Measurements from ENCODE around the gene RPRD1A.
"Not testable (repeated sequence)": the region's sequence is repeated elsewhere in the genome, so short reads cannot be mapped to it uniquely, and the experiment has no call there.

Gene RPRD1A

DNA sequence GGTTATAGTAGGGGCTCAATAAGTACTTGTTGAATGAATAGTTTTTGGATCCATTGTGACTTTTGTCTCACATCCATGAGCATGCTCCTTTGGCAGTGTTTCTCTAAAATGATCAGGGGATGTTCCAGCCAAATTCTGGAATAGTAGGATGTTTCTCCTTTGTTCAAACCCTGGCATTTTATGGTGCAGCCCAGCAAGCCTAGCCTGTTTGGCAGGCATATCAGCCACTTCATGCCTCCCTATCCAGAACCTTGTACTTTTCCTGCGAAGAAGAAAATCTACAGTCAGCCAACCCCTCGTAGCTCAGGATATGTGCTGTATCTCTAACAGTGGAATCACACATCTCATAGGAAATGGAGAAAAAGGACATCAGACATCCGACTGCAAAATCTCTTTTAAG, 27.1 kb upstream of the RPRD1A start:
- peaks cover 0 to 14% (median 8%) of the 10 kb centered on the region in 4 experiments for H3K4me1 ChIP-seq (ENCODE audit: control extremely low read depth in 1 of 4, control insufficient read depth in 4 of 4, insufficient read depth in 4 of 4, low read length in 3 of 4)
- no peak overlapping the region for H3K27ac ChIP-seq (ENCODE audit: insufficient read depth in 1 of 2, low read depth in 1 of 2, low read length in 2 of 2, poor library complexity in 1 of 2, severe bottlenecking in 2 of 2)
- POLR2A ChIA-PET = no interaction called here
- no peaks in the 10 kb centered on the region for H3K27me3 ChIP-seq (replicated peaks in 2 of 5; ENCODE audit: control insufficient read depth in 4 of 5, insufficient read depth in 5 of 5, low read length in 4 of 5)
- H3K36me3 ChIP-seq (ENCODE audit: control insufficient read depth in 4 of 4, insufficient read depth in 4 of 4, low read length in 3 of 4) = no peaks in the 10 kb centered on the region
- CTCF ChIA-PET = interaction anchor here (0.7 to 3.9 kb wide), 7 partner anchors 9 to 496 kb away, joined by 3 to 38 read pairs (median 3); no protein-coding TSS in a partner anchor
- no peak for DNase-seq
- no peak overlapping the region for H3K4me3 ChIP-seq (ENCODE audit: control insufficient read depth in 1 of 7, extremely low read depth in 1 of 7, insufficient read depth in 4 of 7, low read depth in 2 of 7, low read length in 6 of 7)
- 100% methylated on average over 1 of the region's 3 CpGs for WGBS (ENCODE audit: insufficient coverage)
- H3K9me3 ChIP-seq (ENCODE audit: control extremely low read depth in 1 of 5, control insufficient read depth in 4 of 5, insufficient read depth in 2 of 5, low read depth in 1 of 5, low read length in 4 of 5) = no peaks in the 10 kb centered on the region

DNA sequence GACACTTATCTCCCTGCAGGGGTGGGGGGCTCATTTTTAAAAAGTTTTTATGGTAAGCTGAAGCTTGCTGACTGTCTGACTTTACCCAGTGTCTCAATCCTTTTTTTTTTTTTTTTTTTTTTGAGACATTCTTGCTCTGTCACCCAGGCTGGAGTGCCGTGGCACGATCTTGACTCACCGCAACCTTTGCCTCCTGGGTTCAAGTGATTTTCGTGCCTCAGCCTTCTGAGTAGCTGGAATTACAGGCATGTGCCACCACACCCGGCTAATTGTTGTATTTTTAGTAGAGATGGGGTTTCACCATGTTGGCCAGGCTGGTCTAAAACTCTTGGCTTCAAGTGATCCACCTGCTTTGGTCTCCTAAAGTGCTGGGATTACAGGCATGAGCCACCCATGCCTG, 24.8 kb upstream of the RPRD1A start:
- DNase-seq; H3K9me3 ChIP-seq (ENCODE audit: control extremely low read depth in 1 of 5, control insufficient read depth in 4 of 5, insufficient read depth in 2 of 5, low read depth in 1 of 5, low read length in 4 of 5); H3K27me3 ChIP-seq (replicated peaks in 2 of 5; ENCODE audit: control insufficient read depth in 4 of 5, insufficient read depth in 5 of 5, low read length in 4 of 5); H3K4me3 ChIP-seq (ENCODE audit: control insufficient read depth in 1 of 7, extremely low read depth in 1 of 7, insufficient read depth in 4 of 7, low read depth in 2 of 7, low read length in 6 of 7); H3K36me3 ChIP-seq (ENCODE audit: control insufficient read depth in 4 of 4, insufficient read depth in 4 of 4, low read length in 3 of 4); H3K27ac ChIP-seq (ENCODE audit: insufficient read depth in 1 of 2, low read depth in 1 of 2, low read length in 2 of 2, poor library complexity in 1 of 2, severe bottlenecking in 2 of 2); POLR2A ChIA-PET: not testable (repeated sequence)
- 100% methylated on average over 1 of the region's 5 CpGs for WGBS (ENCODE audit: insufficient coverage)
- CTCF ChIA-PET = interaction anchor here (0.9 kb wide), 1 partner anchor 19 kb away, joined by 3 read pairs; no protein-coding TSS in a partner anchor
- peaks cover 0 to 14% (median 8%) of the 10 kb centered on the region in 4 experiments for H3K4me1 ChIP-seq (ENCODE audit: control extremely low read depth in 1 of 4, control insufficient read depth in 4 of 4, insufficient read depth in 4 of 4, low read length in 3 of 4)

DNA sequence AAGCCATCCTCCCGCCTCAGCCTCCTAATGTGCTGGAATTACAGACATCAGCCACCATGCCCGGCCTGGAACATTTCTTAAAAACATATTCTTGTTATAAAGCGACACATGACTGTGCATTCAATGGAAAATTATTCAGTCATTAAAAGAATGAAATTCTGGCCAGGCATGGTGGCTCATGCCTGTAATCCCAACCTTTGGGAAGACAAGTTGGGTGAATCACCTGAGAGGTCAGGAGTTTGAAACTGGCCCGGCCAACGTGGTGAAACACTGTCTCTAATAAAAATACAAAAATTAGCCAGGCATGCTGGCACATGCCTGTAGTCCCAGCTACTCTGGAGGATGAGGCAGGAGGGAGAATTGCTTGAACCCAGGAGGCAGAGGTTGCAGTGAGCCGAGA, 21.6 kb upstream of the RPRD1A start:
- CTCF ChIA-PET = interaction anchor here (0.6 to 1.9 kb wide), 2 partner anchors 8 to 10 kb away, joined by 4 to 7 read pairs; no protein-coding TSS in a partner anchor
- WGBS (ENCODE audit: insufficient coverage) = 96% methylated on average over 4 of the region's 6 CpGs

DNA sequence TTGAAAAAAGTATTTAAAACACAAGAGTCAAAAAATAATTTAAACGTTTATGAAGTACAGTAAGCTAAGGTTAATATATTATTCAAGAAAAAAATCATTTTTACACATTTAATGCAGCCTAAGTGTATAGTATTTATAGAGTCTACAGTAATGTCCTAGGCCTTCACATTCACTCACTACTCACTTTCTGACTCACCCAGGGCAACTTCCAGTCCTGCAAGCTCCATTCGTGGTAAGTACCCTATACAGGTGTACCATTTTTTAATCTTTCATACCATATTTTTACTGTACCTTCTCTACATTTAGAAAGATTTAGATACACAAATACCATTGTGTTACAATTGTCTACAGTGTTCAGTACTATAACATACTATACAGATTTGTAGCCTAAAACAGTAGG, 20.9 kb upstream of the RPRD1A start:
- no peak overlapping the region for H3K27ac ChIP-seq (ENCODE audit: insufficient read depth in 1 of 2, low read depth in 1 of 2, low read length in 2 of 2, poor library complexity in 1 of 2, severe bottlenecking in 2 of 2)
- H3K4me3 ChIP-seq (ENCODE audit: control insufficient read depth in 1 of 7, extremely low read depth in 1 of 7, insufficient read depth in 4 of 7, low read depth in 2 of 7, low read length in 6 of 7) = no peak overlapping the region
- H3K9me3 ChIP-seq (ENCODE audit: control extremely low read depth in 1 of 5, control insufficient read depth in 4 of 5, insufficient read depth in 2 of 5, low read depth in 1 of 5, low read length in 4 of 5) = peaks cover 0 to 3% (median 0%) of the 10 kb centered on the region in 5 experiments
- WGBS (ENCODE audit: insufficient coverage) = 100% methylated on average over 1 of the region's 2 CpGs
- ChIA-PET POLR2A (no interaction called here), CTCF (interaction anchor here (0.6 to 1.9 kb wide), 2 partner anchors 9 kb away, joined by 4 to 7 read pairs; no protein-coding TSS in a partner anchor)
- no peaks in the 10 kb centered on the region for H3K27me3 ChIP-seq (replicated peaks in 2 of 5; ENCODE audit: control insufficient read depth in 4 of 5, insufficient read depth in 5 of 5, low read length in 4 of 5)
- no peak for DNase-seq
- no peaks in the 10 kb centered on the region for H3K36me3 ChIP-seq (ENCODE audit: control insufficient read depth in 4 of 4, insufficient read depth in 4 of 4, low read length in 3 of 4)
- peaks cover 0 to 10% (median 6%) of the 10 kb centered on the region in 4 experiments for H3K4me1 ChIP-seq (ENCODE audit: control extremely low read depth in 1 of 4, control insufficient read depth in 4 of 4, insufficient read depth in 4 of 4, low read length in 3 of 4)

More for the DNA sequence above, 21.6 kb upstream of the RPRD1A start:
- Histone ChIP-seq H3K27me3 (replicated peaks in 2 of 5; ENCODE audit: control insufficient read depth in 4 of 5, insufficient read depth in 5 of 5, low read length in 4 of 5) (no peaks in the 10 kb centered on the region), H3K9me3 (ENCODE audit: control extremely low read depth in 1 of 5, control insufficient read depth in 4 of 5, insufficient read depth in 2 of 5, low read depth in 1 of 5, low read length in 4 of 5) (peaks cover 0 to 3% (median 0%) of the 10 kb centered on the region in 5 experiments), H3K27ac (ENCODE audit: insufficient read depth in 1 of 2, low read depth in 1 of 2, low read length in 2 of 2, poor library complexity in 1 of 2, severe bottlenecking in 2 of 2) (no peak overlapping the region), H3K4me1 (ENCODE audit: control extremely low read depth in 1 of 4, control insufficient read depth in 4 of 4, insufficient read depth in 4 of 4, low read length in 3 of 4) (peaks cover 0 to 14% (median 8%) of the 10 kb centered on the region in 4 experiments), H3K36me3 (ENCODE audit: control insufficient read depth in 4 of 4, insufficient read depth in 4 of 4, low read length in 3 of 4) (no peaks in the 10 kb centered on the region), H3K4me3 (ENCODE audit: control insufficient read depth in 1 of 7, extremely low read depth in 1 of 7, insufficient read depth in 4 of 7, low read depth in 2 of 7, low read length in 6 of 7) (no peak overlapping the region)
- POLR2A ChIA-PET = no interaction called here
- DNase-seq = no peak

GRCh38 chr18:36086186-36086585, 18.8 kb upstream of the RPRD1A start:
- Histone ChIP-seq H3K36me3 (ENCODE audit: control insufficient read depth in 4 of 4, insufficient read depth in 4 of 4, low read length in 3 of 4) (no peaks in the 10 kb centered on the region), H3K27me3 (replicated peaks in 2 of 5; ENCODE audit: control insufficient read depth in 4 of 5, insufficient read depth in 5 of 5, low read length in 4 of 5) (no peaks in the 10 kb centered on the region), H3K27ac (ENCODE audit: insufficient read depth in 1 of 2, low read depth in 1 of 2, low read length in 2 of 2, poor library complexity in 1 of 2, severe bottlenecking in 2 of 2) (no peak overlapping the region), H3K9me3 (ENCODE audit: control extremely low read depth in 1 of 5, control insufficient read depth in 4 of 5, insufficient read depth in 2 of 5, low read depth in 1 of 5, low read length in 4 of 5) (peaks cover 0 to 5% (median 3%) of the 10 kb centered on the region in 5 experiments), H3K4me1 (ENCODE audit: control extremely low read depth in 1 of 4, control insufficient read depth in 4 of 4, insufficient read depth in 4 of 4, low read length in 3 of 4) (no peaks in the 10 kb centered on the region), H3K4me3 (ENCODE audit: control insufficient read depth in 1 of 7, extremely low read depth in 1 of 7, insufficient read depth in 4 of 7, low read depth in 2 of 7, low read length in 6 of 7) (no peak overlapping the region)
- POLR2A ChIA-PET = no interaction called here
- DNase-seq = no peak
- CTCF ChIA-PET = interaction anchor here (0.7 to 2.5 kb wide), 4 partner anchors 8 to 55 kb away, joined by 3 to 13 read pairs (median 4); no protein-coding TSS in a partner anchor
- WGBS (ENCODE audit: insufficient coverage) = 80% methylated on average over 7 of the region's 8 CpGs

- Histone ChIP-seq H3K4me1 (ENCODE audit: control extremely low read depth in 1 of 4, control insufficient read depth in 4 of 4, insufficient read depth in 4 of 4, low read length in 3 of 4) (no peaks in the 10 kb centered on the region), H3K9me3 (ENCODE audit: control extremely low read depth in 1 of 5, control insufficient read depth in 4 of 5, insufficient read depth in 2 of 5, low read depth in 1 of 5, low read length in 4 of 5) (peaks cover 0 to 8% (median 4%) of the 10 kb centered on the region in 5 experiments), H3K36me3 (ENCODE audit: control insufficient read depth in 4 of 4, insufficient read depth in 4 of 4, low read length in 3 of 4) (no peaks in the 10 kb centered on the region), H3K27me3 (replicated peaks in 2 of 5; ENCODE audit: control insufficient read depth in 4 of 5, insufficient read depth in 5 of 5, low read length in 4 of 5) (no peaks in the 10 kb centered on the region), H3K4me3 (ENCODE audit: control insufficient read depth in 1 of 7, extremely low read depth in 1 of 7, insufficient read depth in 4 of 7, low read depth in 2 of 7, low read length in 6 of 7) (no peak overlapping the region), H3K27ac (ENCODE audit: insufficient read depth in 1 of 2, low read depth in 1 of 2, low read length in 2 of 2, poor library complexity in 1 of 2, severe bottlenecking in 2 of 2) (no peak overlapping the region)
- CTCF ChIA-PET = interaction anchor here (1.3 to 2.5 kb wide), 2 partner anchors 11 to 15 kb away, joined by 4 to 13 read pairs; no protein-coding TSS in a partner anchor
- 100% methylated on average over 2 of the region's 4 CpGs for WGBS (ENCODE audit: insufficient coverage)
- POLR2A ChIA-PET = interaction anchor here (0.6 kb wide), 1 partner anchor 14 kb away, joined by 3 read pairs; no protein-coding TSS in a partner anchor
- DNase-seq = no peak
Measured at GRCh38 chr18:36085195-36085594, 17.8 kb upstream of the RPRD1A start.

DNA sequence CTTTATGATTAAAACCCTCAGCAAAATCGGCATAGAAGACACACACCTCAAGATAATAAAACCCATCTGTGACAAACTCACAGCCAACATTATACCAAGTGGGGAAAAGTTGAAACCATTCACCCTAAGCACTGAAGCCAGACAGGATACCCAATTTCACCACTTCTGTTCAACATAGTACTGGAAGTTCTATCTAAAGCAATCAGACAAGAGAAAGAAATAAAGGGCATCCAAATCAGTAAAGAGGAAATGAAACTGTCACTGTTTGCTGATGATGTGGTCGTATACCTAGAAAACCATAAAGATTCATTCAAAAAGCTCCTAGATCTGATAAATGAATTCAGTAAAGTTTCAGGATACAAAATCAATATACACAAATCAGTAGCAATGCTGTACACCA, 16.4 kb upstream of the RPRD1A start:
- POLR2A ChIA-PET = no interaction called here
- Histone ChIP-seq H3K4me3 (ENCODE audit: control insufficient read depth in 1 of 7, extremely low read depth in 1 of 7, insufficient read depth in 4 of 7, low read depth in 2 of 7, low read length in 6 of 7) (no peak overlapping the region), H3K9me3 (ENCODE audit: control extremely low read depth in 1 of 5, control insufficient read depth in 4 of 5, insufficient read depth in 2 of 5, low read depth in 1 of 5, low read length in 4 of 5) (peaks cover 0 to 18% (median 10%) of the 10 kb centered on the region in 5 experiments), H3K36me3 (ENCODE audit: control insufficient read depth in 4 of 4, insufficient read depth in 4 of 4, low read length in 3 of 4) (no peaks in the 10 kb centered on the region), H3K27me3 (replicated peaks in 2 of 5; ENCODE audit: control insufficient read depth in 4 of 5, insufficient read depth in 5 of 5, low read length in 4 of 5) (no peaks in the 10 kb centered on the region), H3K27ac (ENCODE audit: insufficient read depth in 1 of 2, low read depth in 1 of 2, low read length in 2 of 2, poor library complexity in 1 of 2, severe bottlenecking in 2 of 2) (no peak overlapping the region), H3K4me1 (ENCODE audit: control extremely low read depth in 1 of 4, control insufficient read depth in 4 of 4, insufficient read depth in 4 of 4, low read length in 3 of 4) (no peaks in the 10 kb centered on the region)
- CTCF ChIA-PET = no interaction called here
- WGBS (ENCODE audit: insufficient coverage) = 100% methylated on average over 1 of the region's 2 CpGs
- DNase-seq = no peak
